ENCODE data around the gene MCU. TPM values are rescaled to one million over a fixed set of nuclear protein-coding genes. Genes with fewer than 3 reads are reported as not detected.

Gene MCU
- total and polyA plus RNA-seq, 2 of the 8 experiments (the other 6 are each of a cell fraction or from before 2014, with no cell fraction given): 51.6 to 62.2 TPM

DNA sequence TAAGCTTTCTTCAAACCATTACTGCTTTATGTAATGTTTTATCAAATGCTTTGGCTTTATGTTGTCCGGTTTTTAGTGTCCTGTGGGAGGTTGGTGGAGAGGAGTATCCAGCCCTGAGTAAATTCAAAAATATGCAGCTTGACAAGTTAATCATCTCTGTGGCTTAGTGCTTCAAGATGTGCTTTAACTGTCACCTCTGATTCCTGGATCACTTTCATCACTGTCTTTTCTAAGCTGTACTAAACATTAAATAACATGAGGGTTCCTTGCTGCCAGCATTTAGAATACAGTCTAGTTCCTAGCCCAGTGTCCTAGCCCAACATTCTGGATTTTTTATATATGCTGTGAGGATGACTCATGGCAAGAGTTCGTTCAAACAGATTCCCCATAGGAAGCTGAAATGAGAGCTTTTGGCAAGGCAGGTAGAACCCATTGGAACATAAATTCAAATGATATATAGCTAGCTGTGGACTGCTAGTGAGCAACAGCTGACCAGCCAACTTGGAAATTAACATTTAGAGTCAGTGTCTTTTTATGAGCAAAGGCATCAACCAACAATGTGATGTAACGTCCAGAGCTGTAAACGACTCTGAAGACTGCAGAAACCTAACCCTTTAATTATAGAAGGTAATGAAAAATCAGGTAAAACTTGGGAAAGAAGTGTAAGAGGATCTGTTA, 120.9 kb downstream of the MCU start:
- Histone ChIP-seq H3K36me3 (ENCODE audit: control insufficient read depth in 2 of 4, insufficient read depth in 4 of 4, low read length in 3 of 4) (no peaks in the 10 kb centered on the region), H2BK5ac (ENCODE audit: low read depth, low read length) (no peak overlapping the region), H3K9ac (replicated peaks in 1 of 4; ENCODE audit: extremely low read depth in 1 of 4, low read depth in 3 of 4, low read length in 3 of 4) (no peak overlapping the region), H3K27me3 (replicated peaks in 1 of 4; ENCODE audit: control insufficient read depth in 3 of 4, extremely low read depth in 1 of 4, insufficient read depth in 3 of 4, low read length in 3 of 4) (no peaks in the 10 kb centered on the region), H2BK15ac (ENCODE audit: low read length) (no peak overlapping the region), H3K4me3 (ENCODE audit: extremely low read depth in 1 of 4, insufficient read depth in 2 of 4, low read depth in 3 of 4, low read length in 4 of 4) (no peak overlapping the region), H2BK12ac (ENCODE audit: low read depth, low read length) (no peak overlapping the region), H3K56ac (replicated peaks; ENCODE audit: insufficient read length, low read depth, low read length) (no peak overlapping the region), H3K4ac (replicated peaks; ENCODE audit: insufficient read length, low read depth, low read length) (no peak overlapping the region), H4K5ac (ENCODE audit: insufficient read length, low read depth, low read length) (no peak overlapping the region), H2AFZ (ENCODE audit: low read length) (no peak overlapping the region), H3K4me1 (replicated peaks in 1 of 4; ENCODE audit: control insufficient read depth in 3 of 4, insufficient read depth in 4 of 4, low read length in 3 of 4) (peaks cover 0 to 10% (median 2%) of the 10 kb centered on the region in 4 experiments; a peak in 2 of 7 replicates), H3K79me2 (ENCODE audit: control insufficient read depth in 1 of 2, insufficient read depth in 2 of 2, low read length in 2 of 2) (peaks cover 0 to 13% of the 10 kb centered on the region in 2 experiments; a peak in 2 of 4 replicates), H2AK5ac (ENCODE audit: low read depth, low read length) (no peak overlapping the region), H4K91ac (replicated peaks; ENCODE audit: insufficient read length, low read length) (no peak overlapping the region), H3K23ac (ENCODE audit: insufficient read length) (no peak overlapping the region), H3K79me1 (ENCODE audit: low read depth, low read length) (no peaks in the 10 kb centered on the region), H2BK20ac (ENCODE audit: low read length) (no peak overlapping the region), H4K20me1 (replicated peaks in 1 of 2; ENCODE audit: control insufficient read depth in 1 of 2, insufficient read depth in 2 of 2, low read length in 2 of 2) (peaks cover 0 to 3% of the 10 kb centered on the region in 2 experiments), H3K9me3 (ENCODE audit: insufficient read depth in 2 of 2, low read depth in 1 of 2, low read length in 1 of 2) (no peaks in the 10 kb centered on the region), H3K4me2 (ENCODE audit: insufficient read depth in 1 of 2, low read depth in 2 of 2, low read length in 2 of 2) (no peak overlapping the region), H4K8ac (ENCODE audit: extremely low read depth, insufficient read depth, low read length) (no peak overlapping the region), H3K14ac (ENCODE audit: insufficient read length) (no peak overlapping the region), H3K27ac (ENCODE audit: low read depth, low read length) (no peak overlapping the region), H3K23me2 (ENCODE audit: low read depth, low read length) (no peaks in the 10 kb centered on the region), H3K18ac (ENCODE audit: extremely low read depth, low read length) (no peak overlapping the region), H2BK120ac (replicated peaks; ENCODE audit: low read depth, low read length) (no peak overlapping the region)
- FAIRE-seq (no peak), DNase-seq (ENCODE audit: low read depth in 1 of 2, low spot score in 2 of 2) (no peak)
- no peak for TF ChIP-seq RXRA (IDR thresholded peaks at IDR 0.05; ENCODE audit: insufficient read depth, low read depth, low read length)
- TF ChIP-seq KDM4A (IDR thresholded peaks at IDR 0.05; ENCODE audit: low read depth, low read length, severe bottlenecking): no peak
- TF ChIP-seq BCL11A (IDR thresholded peaks at IDR 0.05; ENCODE audit: low read depth in 2 of 2, low read length in 2 of 2): no peak
- no peak for TF ChIP-seq KDM5A (IDR thresholded peaks at IDR 0.05; ENCODE audit: low read length)
- no peak for TF ChIP-seq SIRT6 (IDR thresholded peaks at IDR 0.05; ENCODE audit: low read length)
- no peak for TF ChIP-seq CBX5 (IDR thresholded peaks at IDR 0.05; ENCODE audit: low read depth, low read length)
- no peak for TF ChIP-seq ZNF274 (IDR thresholded peaks at IDR 0.05; ENCODE audit: borderline replicate concordance, extremely low read depth, low read length)
- TF ChIP-seq TAF1 (IDR thresholded peaks at IDR 0.05; ENCODE audit: low read depth, low read length): no peak
- TF ChIP-seq GTF2F1 (IDR thresholded peaks at IDR 0.05; ENCODE audit: borderline replicate concordance, low read depth, low read length): no peak
- no peak for TF ChIP-seq SP4 (IDR thresholded peaks at IDR 0.05; ENCODE audit: low read length)
- no peak for TF ChIP-seq ASH2L (IDR thresholded peaks at IDR 0.05; ENCODE audit: low read length)
- ChIA-PET CTCF (ENCODE audit: partially characterized antibody) (interaction anchor here (1.2 kb wide), 1 partner anchor 83 kb away, joined by 4 read pairs; no protein-coding TSS in a partner anchor), POLR2A (ENCODE audit: partially characterized antibody) (interaction anchor here (0.6 to 1.3 kb wide), 2 partner anchors 14 to 121 kb away, joined by 3 read pairs; partner anchors contain the start of gene MCU)
- WGBS, 2 experiments (ENCODE audit: extremely low coverage in 1 of 2, insufficient coverage in 1 of 2, insufficient read length in 1 of 2, insufficient replicate concordance in 2 of 2, low coverage in 1 of 2, low lambda C conversion rate in 2 of 2, missing lambda C conversion rate in 1 of 2): 95% methylated on average over 4 of the region's 4 CpGs; no CpG with 5 or more reads in 1 of the 2 experiments
